ENCODE data around the gene PLEKHO1. TPM values are rescaled to one million over a fixed set of nuclear protein-coding genes. Genes with fewer than 3 reads are reported as not detected.
"Not testable (repeated sequence)": the region's sequence is repeated elsewhere in the genome, so short reads cannot be mapped to it uniquely, and the experiment has no call there.

Gene PLEKHO1
- polyA plus RNA-seq, 3 donors from 2014 or later, result 20.6 to 32.5 (median 22.2) TPM

DNA sequence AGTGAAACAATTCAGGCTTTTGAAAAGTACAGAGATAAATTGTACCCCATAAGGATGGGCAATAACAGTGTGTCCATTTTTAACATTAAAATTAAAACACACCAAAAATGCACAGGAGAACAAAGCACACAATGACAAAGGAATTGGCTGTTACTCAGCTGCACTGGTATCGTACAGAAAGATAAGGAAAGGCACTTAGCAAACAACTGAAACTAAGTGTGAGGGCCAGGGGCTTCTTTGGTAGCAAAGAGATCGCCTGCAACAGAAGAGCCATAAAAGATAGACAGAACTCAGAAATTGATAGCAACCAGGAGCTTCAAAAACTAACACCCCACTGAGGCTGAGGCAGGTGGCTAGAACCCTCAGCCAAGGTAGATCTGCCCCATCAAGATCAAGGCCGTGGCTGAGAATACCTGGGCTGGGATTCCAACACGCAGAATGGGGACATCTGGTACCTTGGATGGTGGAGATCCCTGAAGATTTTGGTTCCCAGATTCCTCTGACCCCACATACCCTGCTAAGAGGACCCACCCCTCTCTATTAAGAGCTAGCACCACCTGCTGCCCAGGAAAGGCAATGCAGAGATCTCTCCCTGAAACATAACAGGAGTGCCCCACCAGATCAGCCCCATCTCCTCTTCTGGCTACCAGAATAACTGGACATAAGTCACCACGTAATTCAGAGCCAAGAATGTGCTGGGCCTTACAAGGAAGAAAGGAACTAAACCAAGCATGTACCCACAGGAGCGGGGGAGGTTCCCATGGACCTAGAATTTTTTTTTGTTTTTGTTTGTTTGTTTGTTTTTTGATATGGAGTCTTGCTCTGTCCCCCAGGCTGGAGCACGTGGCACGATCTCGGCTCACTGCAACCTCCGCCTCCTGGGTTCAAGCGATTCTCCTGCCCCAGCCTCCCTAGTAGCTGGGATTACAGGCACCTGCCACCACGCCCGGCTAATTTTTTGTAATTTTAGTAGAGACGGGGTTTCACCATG, 16.2 kb downstream of the PLEKHO1 start:
- Mint-ChIP-seq H3K9me3 (no peaks in the 10 kb centered on the region), H3K27me3 (ENCODE audit: low read depth in 3 of 3) (peaks cover 2 to 4% (median 3%) of the 10 kb centered on the region in 3 donors), H3K36me3 (peaks cover 0 to 3% (median 3%) of the 10 kb centered on the region in 3 donors), H3K27ac (no peak overlapping the region), H3K4me3 (no peak overlapping the region), H3K4me1 (peaks cover 13 to 15% of the 10 kb centered on the region in 2 donors)
- DNase-seq, result peak in 1 of 3 donors; percentile 21

DNA sequence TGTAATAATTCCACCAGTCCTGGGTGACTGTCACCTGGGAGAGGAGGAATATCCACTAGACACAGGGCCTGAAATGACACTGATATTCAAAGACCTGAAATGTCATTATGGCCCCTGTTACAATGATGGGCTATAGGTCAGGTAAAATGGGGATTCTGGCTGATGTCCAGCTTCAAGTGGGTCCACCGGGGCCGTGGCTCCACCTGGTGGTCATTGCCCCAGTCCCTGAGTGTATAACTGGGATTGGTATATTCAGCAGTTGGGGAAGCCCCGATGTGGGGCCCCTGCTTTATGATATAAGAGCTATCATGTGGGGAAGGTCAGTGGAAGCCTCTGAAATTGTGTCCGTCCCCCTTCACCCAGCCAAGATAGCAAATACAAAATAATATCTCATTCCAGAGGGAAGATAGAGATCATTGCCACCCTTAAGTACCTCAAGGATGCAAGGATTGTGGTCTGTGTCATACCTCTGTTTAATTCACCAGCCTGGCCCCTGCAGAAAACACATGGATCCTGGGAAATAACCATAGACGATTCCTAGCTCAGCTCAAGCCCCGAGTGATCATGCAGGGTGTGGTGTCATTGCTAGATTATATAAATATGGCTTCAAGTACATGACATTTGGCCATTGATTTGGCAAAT, 19.4 kb downstream of the PLEKHO1 start:
- H3K4me3 Mint-ChIP-seq, result no peak overlapping the region
- no peak overlapping the region for H3K27ac Mint-ChIP-seq
- H3K4me1 Mint-ChIP-seq, result no peaks in the 10 kb centered on the region
- no peaks in the 10 kb centered on the region for H3K9me3 Mint-ChIP-seq
- H3K27me3 Mint-ChIP-seq (ENCODE audit: low read depth in 3 of 3), result peaks cover 2 to 5% (median 3%) of the 10 kb centered on the region in 3 donors
- H3K36me3 Mint-ChIP-seq, result no peaks in the 10 kb centered on the region
- peak; percentile 51 to 59 (median 56) for DNase-seq

DNA sequence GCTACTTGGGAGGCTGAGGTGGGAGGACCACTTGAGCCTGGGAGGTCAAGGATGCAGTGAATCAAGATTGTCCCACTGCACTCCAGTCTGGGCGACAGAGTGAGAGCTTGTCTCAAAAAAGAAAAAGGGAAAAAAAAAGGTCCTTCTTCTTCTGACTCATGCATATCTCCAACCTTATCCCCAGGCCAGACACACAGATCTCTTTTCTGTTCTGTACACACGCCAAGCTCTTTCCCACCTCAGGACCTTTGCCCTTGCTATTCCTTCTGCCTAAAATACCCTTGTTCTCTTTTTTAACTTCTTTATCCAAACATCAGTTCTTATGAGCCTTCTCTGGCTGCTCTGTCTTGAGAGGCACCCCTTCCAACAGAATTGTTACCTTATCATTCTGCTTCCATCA, 22.1 kb downstream of the PLEKHO1 start:
- Mint-ChIP-seq H3K4me1 (no peaks in the 10 kb centered on the region), H3K27ac (no peak overlapping the region), H3K36me3 (no peaks in the 10 kb centered on the region)

DNA sequence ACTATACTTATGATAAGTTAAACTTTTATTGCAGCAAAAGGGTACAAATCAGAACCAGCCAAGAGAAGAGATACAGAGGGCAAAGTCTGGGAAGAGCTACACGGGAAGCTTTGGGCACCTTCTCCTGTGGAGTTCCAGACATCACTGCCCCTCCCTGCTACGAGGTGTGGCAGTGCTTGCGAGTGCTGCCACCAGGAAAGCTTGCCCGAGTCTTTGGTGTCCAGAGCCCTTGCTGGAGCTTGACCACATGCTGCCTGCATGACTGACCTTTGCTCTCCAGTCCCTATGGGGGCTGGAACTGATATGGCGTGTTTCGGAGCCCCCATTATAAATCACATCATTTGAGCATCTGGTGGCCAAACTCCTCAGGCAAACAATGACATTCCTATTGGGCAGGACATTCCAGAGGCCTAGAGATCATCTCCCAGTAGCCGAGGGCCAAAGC, 23.4 kb downstream of the PLEKHO1 start:
- no peak for DNase-seq
- H3K27me3 Mint-ChIP-seq (ENCODE audit: low read depth in 3 of 3), result peaks cover 0 to 5% (median 3%) of the 10 kb centered on the region in 3 donors
- no peaks in the 10 kb centered on the region for H3K4me1 Mint-ChIP-seq
- H3K4me3 Mint-ChIP-seq, result no peak overlapping the region
- H3K9me3 Mint-ChIP-seq, result no peaks in the 10 kb centered on the region
- no peak overlapping the region for H3K27ac Mint-ChIP-seq
- H3K36me3 Mint-ChIP-seq, result no peaks in the 10 kb centered on the region

More for the DNA sequence above, 22.1 kb downstream of the PLEKHO1 start:
- H3K9me3 Mint-ChIP-seq, result no peaks in the 10 kb centered on the region
- DNase-seq, result no peak
- H3K4me3 Mint-ChIP-seq, result no peak overlapping the region
- peaks cover 0 to 5% (median 3%) of the 10 kb centered on the region in 3 donors for H3K27me3 Mint-ChIP-seq (ENCODE audit: low read depth in 3 of 3)

DNA sequence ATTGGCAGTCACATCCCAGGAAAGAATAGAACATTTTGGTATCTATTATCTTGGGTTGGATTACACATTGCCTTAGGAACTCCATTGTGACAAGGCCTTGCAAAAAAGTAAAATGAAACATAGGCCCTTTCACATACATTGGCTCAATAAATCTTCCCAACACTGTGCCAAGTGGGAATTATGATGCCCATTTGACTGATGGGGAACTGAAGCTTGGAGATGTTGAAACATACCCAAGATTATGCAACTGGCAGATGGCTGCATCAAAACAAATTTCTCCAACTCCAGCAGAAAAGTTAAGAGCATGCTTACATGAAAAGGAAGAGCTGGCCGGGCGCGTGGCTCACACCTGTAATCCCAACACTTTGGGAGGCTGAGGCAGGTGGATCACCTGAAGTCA, 26.9 kb downstream of the PLEKHO1 start:
- no peaks in the 10 kb centered on the region for H3K9me3 Mint-ChIP-seq
- H3K4me3 Mint-ChIP-seq, result no peak overlapping the region
- H3K27me3 Mint-ChIP-seq (ENCODE audit: low read depth in 3 of 3), result peaks cover 0 to 2% (median 1%) of the 10 kb centered on the region in 3 donors
- DNase-seq, result no peak
- H3K4me1 Mint-ChIP-seq, result no peaks in the 10 kb centered on the region
- no peaks in the 10 kb centered on the region for H3K36me3 Mint-ChIP-seq
- peak overlapping the region in 1 of 6 donors; percentile 41 for H3K27ac Mint-ChIP-seq

DNA sequence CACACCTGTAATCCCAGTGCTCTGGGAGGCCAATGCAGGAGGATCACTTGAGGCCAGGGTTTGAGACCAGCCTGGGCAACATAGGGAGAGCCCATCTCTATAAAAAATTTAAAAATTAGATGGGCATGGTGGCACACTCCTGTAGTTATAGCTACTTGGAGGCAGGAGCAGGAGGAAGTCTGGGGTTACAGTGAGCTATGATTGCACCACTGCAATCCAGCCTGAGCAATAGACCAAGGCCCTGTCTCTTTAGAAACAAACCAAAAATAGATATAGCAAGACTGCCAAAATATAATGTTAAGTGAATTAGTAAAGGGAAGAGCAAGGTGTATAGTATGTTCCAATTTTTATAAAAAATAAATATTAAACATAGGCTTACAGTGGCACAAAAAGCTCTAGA, 28.8 kb downstream of the PLEKHO1 start:
- H3K27ac Mint-ChIP-seq, result no peak overlapping the region
- no peaks in the 10 kb centered on the region for H3K4me1 Mint-ChIP-seq
- no peak overlapping the region for H3K4me3 Mint-ChIP-seq
- H3K36me3 Mint-ChIP-seq, result no peaks in the 10 kb centered on the region
- DNase-seq, result no peak
- peaks cover 0 to 2% (median 1%) of the 10 kb centered on the region in 3 donors for H3K27me3 Mint-ChIP-seq (ENCODE audit: low read depth in 3 of 3)
- H3K9me3 Mint-ChIP-seq, result no peaks in the 10 kb centered on the region

DNA sequence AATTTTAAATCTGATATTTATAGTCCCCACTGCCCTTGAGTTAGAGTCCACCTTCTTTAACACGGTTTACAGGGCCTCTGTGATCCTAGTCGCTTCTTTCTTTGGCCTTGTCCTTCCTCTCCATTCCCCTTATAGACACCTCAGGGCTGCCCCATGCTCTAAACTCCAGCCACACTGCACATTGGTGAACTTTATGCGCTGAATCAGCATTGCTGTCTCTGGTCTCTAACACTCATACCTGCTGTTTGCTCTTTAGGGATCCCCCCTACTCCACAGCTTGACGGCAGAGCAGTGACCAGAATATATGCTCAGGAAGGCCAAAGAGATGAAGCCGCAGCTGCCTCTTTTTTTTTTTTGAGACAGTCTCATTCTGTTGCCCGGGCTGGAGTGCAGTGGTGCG, 30.2 kb downstream of the PLEKHO1 start:
- Mint-ChIP-seq H3K36me3 (no peaks in the 10 kb centered on the region), H3K27me3 (ENCODE audit: low read depth in 3 of 3) (peaks cover 0 to 2% (median 1%) of the 10 kb centered on the region in 3 donors), H3K9me3 (no peaks in the 10 kb centered on the region), H3K27ac (peak overlapping the region in 1 of 6 donors; percentile 41), H3K4me1 (no peaks in the 10 kb centered on the region), H3K4me3 (no peak overlapping the region)
- no peak for DNase-seq

DNA sequence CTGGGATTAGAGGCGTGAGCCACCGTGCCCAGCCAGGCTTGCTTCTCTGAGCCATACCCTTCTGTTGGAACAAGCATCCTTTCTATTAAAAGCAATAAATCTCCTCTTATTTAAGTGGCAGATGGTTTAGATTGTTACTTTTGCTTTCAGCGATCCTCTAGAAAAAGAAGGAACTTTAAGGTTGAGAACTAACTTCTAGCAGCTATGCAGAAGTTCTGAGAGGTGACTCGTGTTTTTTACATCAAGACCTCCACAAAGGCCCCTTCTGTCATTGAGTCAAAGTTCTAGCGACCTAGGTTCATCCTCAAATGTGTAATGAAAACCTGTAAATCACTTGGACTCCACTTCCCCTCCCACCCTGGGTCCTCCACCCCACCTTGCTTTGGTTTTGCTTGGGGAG, 30.8 kb downstream of the PLEKHO1 start:
- Mint-ChIP-seq H3K27ac (no peak overlapping the region), H3K4me1 (no peaks in the 10 kb centered on the region), H3K36me3 (no peaks in the 10 kb centered on the region), H3K4me3 (no peak overlapping the region), H3K9me3 (no peaks in the 10 kb centered on the region), H3K27me3 (ENCODE audit: low read depth in 3 of 3) (peaks cover 1 to 2% (median 2%) of the 10 kb centered on the region in 3 donors)
- DNase-seq, result no peak

DNA sequence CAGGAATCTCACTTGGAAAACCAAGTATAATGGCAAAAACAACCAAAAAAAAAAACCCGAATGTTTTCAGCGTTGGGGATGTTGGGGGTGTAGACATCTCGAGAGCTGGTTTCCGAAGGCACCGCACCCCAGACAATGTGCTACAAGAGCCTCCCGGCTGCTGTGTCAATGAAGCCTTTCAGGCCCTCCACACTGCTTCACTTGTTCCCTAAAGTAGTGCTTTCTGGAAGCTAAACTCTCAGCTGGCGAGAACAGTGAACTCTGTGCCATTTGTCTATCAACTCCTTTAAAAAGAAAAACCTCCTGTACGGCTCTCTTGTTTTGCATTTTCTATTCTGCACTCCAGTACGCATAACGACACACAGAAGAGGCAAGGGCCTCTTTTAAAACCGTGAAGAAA, 32.5 kb downstream of the PLEKHO1 start:
- H3K27ac Mint-ChIP-seq, result no peak overlapping the region

DNA sequence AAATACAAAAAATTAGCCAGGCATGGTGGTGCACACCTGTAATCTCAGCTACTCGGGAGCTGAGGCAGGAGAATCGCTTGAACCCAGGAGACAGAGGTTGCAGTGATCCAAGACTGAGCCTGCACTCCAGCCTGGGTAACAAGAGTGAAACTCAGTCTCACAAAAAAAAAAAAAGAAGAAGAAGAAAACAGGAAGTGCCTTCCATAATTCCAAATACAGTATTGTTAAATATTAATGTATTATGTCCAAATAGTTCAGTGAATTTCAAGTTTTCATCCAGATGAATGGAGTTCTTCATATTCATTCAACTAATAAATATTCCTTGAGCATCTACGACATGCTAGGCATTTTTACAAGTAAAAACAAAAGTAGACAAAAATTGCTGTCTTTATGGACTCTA, 33.3 kb downstream of the PLEKHO1 start:
- Mint-ChIP-seq H3K36me3 (no peaks in the 10 kb centered on the region), H3K27me3 (ENCODE audit: low read depth in 3 of 3) (peaks cover 7 to 12% (median 9%) of the 10 kb centered on the region in 3 donors), H3K4me1 (peaks cover 17 to 20% of the 10 kb centered on the region in 2 donors), H3K4me3 (no peak overlapping the region), H3K27ac (no peak overlapping the region), H3K9me3 (no peaks in the 10 kb centered on the region)
- no peak for DNase-seq

More for the DNA sequence above, 32.5 kb downstream of the PLEKHO1 start:
- H3K4me3 Mint-ChIP-seq, result no peak overlapping the region
- H3K9me3 Mint-ChIP-seq, result no peaks in the 10 kb centered on the region
- peaks cover 11 to 14% of the 10 kb centered on the region in 2 donors for H3K4me1 Mint-ChIP-seq
- no peaks in the 10 kb centered on the region for H3K36me3 Mint-ChIP-seq
- peaks cover 6 to 12% (median 9%) of the 10 kb centered on the region in 3 donors for H3K27me3 Mint-ChIP-seq (ENCODE audit: low read depth in 3 of 3)
- no peak for DNase-seq

DNA sequence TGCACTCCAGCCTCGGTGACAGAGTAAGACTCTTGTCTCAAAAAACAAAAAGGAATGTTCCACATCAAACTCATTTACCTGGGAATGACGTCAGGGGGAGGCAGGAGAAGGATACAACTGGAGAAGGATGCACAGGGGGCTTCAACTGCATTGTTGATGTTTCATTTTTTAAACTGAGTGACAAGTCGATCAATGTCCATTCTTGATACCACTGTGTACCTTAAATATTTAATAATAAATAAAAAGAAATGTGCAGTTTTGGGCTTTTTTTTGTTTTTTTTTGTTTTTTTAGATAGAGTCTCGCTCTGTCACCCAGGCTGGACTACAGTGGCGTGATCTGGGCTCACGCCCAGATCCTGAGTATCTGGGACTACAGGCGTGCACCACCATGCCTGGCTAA, 35.8 kb downstream of the PLEKHO1 start:
- H3K36me3 Mint-ChIP-seq, result no peaks in the 10 kb centered on the region
- no peak for DNase-seq
- no peaks in the 10 kb centered on the region for H3K9me3 Mint-ChIP-seq
- H3K4me1 Mint-ChIP-seq, result peaks cover 17 to 20% of the 10 kb centered on the region in 2 donors
- H3K27ac Mint-ChIP-seq, result peak overlapping the region in 4 of 6 donors; percentile 80 to 88 (median 86)
- no peak overlapping the region for H3K4me3 Mint-ChIP-seq
- peaks cover 6 to 12% (median 7%) of the 10 kb centered on the region in 3 donors for H3K27me3 Mint-ChIP-seq (ENCODE audit: low read depth in 3 of 3)

DNA sequence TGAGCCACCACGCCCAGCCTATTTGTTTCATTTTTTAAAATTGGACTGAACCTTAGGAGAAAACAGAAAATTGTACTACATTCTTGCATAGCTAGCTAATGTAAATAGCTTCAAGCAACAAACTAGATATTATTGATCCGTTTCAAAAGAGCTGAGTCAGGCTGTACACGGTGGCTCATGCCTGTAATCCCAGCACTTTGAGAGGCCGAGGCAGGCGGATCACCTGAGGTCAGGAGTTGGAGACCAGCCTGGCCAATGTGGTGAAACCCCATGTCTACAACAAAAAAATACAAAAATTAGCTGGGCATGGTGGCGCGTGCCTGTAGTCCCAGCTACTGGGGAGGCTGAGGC, 36.7 kb downstream of the PLEKHO1 start:
- H3K4me1 Mint-ChIP-seq, result peaks cover 17 to 20% of the 10 kb centered on the region in 2 donors
- H3K9me3 Mint-ChIP-seq, H3K36me3 Mint-ChIP-seq: not testable (repeated sequence)
- peak in 1 of 3 donors; percentile 14 for DNase-seq
- H3K4me3 Mint-ChIP-seq, result peak overlapping the region in 4 of 5 donors; percentile 25 to 78 (median 55)
- H3K27me3 Mint-ChIP-seq (ENCODE audit: low read depth in 3 of 3), result peaks cover 6 to 12% (median 7%) of the 10 kb centered on the region in 3 donors
- peak overlapping the region; percentile 40 to 93 (median 88) for H3K27ac Mint-ChIP-seq

DNA sequence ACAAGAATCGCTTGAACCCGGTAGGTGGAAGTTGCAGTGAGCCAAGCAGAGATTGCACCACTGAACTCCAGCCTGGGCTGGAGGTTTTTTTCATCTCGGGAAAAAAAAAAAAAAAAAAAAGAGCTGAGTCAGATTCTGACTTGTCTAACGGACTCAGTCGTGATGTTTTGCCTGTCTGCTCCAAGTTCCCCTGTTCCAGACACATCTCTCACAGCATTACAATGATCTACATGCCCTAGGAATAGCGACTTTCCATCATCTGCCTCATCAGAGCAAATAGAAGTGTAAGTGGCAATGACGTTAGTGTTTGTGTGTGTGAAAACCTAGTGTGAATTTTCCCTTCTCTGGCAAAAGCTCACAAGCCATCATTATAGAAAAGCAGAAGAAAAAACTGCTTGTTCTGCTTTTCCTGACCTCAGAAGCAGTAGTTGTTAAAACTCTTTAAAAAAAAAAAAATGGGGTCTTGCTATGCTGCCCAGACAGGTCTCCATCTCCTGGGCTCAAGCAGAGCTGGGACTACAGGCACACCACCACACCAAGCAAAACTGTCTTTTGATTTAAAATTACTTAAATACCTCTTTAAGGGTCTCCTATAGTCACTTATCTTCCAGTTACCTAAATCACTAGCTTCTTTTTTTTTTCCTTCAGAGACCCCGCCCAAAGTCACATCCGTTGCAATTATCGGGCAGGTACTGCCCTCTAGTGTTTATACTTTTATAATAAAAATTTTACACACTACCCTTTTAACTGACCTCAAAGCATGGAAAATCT, 37.3 kb downstream of the PLEKHO1 start:
- H3K4me3 Mint-ChIP-seq, result peak overlapping the region; percentile 49 to 78 (median 65)
- no peaks in the 10 kb centered on the region for H3K36me3 Mint-ChIP-seq
- DNase-seq, result peak; percentile 71 to 78 (median 75)
- H3K4me1 Mint-ChIP-seq, result peaks cover 17 to 20% of the 10 kb centered on the region in 2 donors
- H3K27me3 Mint-ChIP-seq (ENCODE audit: low read depth in 3 of 3), result peaks cover 6 to 12% (median 7%) of the 10 kb centered on the region in 3 donors
- H3K27ac Mint-ChIP-seq, result peak overlapping the region; percentile 76 to 96 (median 90)
- H3K9me3 Mint-ChIP-seq, result no peaks in the 10 kb centered on the region

Data from immature natural killer cell (primary cell).